GM19463 (cell line): ENCODE results near the gene CCDC158.
"Not testable (repeated sequence)": the region's sequence is repeated elsewhere in the genome, so short reads cannot be mapped to it uniquely, and the experiment has no call there.

Experiments used
- ATAC-seq: cut with Tn5 transposase; IDR thresholded peaks from one replicate; pipeline ENCODE4 v1.9.1; 2021; ENCODE audit warnings: mild to moderate bottlenecking, moderate library complexity; ENCODE audit not compliant: unreplicated experiment

Gene CCDC158

GRCh38 chr4:76312457-76312856 is 108.5 kb downstream of the CCDC158 start:
- no peak for ATAC-seq

DNA sequence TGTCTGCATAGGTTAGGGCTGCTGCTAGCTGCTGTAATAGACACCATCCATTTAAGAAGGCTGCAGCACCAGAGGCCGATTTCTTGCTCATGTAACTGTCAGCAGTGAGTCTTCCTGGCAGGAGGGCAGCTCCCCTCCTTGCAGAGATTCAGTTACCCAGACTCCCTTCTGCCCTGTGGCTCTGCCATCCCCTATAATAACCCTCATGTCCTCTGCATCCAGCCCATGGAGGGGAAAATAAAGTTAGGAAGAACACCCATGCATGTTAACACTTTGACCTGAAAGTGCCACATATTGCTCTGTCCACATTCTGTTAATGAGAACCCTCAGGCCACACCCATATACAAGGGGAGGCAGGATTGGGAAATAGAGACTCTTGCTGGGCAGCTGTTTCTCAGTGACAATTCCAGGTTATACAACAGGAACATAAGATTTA is 109.0 kb downstream of the CCDC158 start:
- no peak for ATAC-seq

- ATAC-seq, result no peak
These were observed 110.3 kb downstream of the CCDC158 start for GRCh38 chr4:76310683-76311082.

DNA sequence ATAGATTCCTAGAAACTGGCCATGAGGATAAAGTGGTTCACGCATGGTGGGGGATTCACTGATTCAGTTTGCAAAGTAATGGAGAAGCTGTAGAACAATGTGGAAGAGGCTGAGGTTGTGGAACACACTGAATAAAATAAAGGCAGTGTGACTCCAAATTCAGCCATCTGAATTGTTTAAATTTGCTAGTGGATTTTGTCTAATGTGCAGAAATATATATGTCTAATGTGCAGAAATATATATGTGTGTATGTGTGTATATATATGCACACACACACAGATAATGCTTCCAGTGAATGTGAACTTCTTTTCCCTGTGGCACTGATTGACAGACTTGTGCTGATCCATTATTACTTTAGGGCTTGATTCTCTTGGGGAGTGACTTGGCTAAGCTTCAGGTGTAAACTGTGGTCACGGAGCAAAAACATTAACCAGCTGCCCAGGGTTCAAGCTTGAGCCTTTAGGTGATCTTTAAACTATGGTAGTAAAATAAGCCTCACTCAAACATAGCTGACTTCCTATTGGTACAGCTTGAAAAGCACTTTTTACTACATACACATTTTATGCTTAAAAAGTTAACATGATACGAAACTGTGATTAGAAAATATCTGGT is 110.9 kb downstream of the CCDC158 start:
- no peak for ATAC-seq

DNA sequence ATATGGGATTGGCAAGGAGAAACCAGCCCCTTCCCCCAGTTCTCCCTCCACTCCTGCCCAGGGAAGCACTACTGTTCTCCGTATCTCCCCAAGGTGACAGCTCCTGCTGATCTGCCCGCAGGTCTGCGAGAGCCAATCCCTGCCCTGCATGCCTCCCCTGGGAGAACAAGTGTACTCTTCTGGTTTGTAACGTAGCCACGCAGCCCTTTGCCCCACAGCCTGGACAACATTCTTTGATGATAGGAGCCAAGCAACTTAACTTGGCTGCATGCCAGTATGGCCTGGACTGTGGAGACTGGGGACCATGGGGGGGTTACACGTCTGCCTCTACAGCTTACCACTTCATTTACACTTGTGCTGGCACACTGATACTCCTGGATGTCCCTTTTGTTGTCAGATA is 112.4 kb downstream of the CCDC158 start:
- ATAC-seq, result no peak

- ATAC-seq, result no peak
These were observed 113.3 kb downstream of the CCDC158 start for GRCh38 chr4:76307660-76308014.

DNA sequence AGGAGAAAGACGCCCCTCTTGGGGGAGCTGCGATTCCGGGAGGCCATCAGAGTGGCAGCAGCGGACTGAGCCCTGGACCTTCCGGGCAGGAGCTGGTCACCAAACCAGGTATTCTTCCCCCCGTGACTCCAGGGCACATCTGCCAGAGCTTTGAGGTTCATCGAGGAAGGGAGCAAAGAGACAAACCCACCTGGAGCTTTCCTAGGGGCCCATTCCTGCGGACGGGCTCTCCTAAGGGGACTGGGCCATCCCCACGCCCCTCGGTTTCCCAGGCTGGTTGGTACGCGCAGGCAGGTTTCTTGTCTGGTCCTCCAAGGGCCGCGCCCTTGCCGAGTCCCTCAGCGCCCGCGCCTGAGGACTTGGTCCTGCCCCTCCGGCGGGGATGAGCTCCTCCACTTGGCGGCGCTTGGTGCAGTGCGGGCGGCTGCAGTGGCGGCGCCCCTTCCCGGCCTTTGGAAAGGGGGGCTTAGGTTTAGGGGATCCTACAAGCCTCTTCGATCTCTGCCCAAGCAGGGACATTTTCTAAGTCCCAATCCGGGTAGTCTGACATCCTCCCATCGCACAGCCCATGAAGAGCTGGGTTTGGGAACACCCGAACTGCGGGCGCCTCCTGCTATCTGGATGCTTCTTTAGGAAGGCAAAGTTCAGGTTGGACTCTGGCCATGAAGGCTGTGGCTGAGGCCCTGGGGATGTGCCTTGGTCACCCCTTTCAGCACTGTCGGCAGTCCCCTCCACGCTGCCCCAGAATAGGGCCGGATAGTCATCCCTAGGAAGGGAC is 113.9 kb downstream of the CCDC158 start:
- no peak for ATAC-seq

- no peak for ATAC-seq
These were observed 114.7 kb downstream of the CCDC158 start, which contains the start of gene STBD1 for GRCh38 chr4:76305971-76306881. Gene STBD1, plus strand, starts transcription at chr4:76306733. Its CDS starts 37 bp downstream, at chr4:76306770.

DNA sequence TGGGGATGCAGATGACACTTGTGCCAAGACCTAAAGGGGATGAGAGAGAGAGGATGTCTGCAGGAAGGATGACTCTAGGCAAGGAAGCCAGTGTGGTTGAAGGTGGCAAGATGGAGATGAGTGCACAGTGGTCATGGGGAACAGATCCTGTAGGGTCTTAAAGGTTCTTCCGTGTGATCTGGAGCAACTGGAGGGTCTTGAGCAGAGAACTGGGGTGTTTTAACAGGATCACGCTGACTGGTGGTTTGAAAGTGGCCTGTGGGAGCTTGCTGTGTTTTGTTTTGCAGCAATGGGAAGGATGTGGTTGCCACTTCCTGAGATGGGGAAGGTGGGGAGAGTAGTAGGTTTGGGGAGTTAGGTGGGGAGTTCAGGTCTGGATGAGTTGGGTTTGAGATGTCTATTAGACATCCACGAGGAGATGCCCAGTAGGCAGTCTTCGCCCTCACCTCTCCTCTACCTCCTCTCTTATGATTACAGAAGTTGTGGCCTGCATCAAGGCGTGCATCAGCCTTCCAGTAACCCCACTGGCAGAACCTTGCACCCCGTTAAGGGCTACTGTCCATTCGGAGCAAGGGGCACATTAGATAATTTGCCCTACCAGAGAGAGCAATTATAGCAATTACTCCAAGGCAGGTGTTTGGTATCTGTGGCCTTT is 115.8 kb downstream of the CCDC158 start:
- ATAC-seq, result no peak

DNA sequence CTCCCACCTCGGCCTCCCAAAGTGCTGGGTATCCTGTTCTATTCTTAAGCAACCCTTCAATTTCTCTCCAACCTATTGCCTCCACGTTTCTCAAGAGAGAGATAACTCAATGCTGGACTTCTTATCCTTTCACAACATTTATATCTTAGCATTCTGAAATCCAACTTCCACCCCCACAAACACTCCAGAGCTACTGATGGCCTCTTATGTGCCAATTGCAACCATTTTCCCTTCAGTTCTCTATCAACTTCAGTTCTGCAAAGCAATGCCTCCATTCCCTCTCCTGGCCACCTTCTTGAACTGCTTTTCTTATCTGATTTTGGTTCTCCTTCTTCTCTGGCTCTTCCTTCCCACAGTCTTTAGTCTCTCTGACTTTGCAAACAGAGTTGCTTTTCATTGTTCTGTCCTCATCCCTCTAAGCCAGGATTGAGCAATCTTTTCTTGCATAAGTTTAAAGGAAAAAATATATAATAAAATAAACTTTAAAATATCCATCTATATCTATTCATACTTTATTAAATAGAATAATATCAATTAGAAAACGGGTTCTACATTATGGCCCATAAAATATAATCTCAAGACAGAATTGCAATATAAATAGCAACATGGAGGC is 118.0 kb downstream of the CCDC158 start:
- no peak for ATAC-seq

DNA sequence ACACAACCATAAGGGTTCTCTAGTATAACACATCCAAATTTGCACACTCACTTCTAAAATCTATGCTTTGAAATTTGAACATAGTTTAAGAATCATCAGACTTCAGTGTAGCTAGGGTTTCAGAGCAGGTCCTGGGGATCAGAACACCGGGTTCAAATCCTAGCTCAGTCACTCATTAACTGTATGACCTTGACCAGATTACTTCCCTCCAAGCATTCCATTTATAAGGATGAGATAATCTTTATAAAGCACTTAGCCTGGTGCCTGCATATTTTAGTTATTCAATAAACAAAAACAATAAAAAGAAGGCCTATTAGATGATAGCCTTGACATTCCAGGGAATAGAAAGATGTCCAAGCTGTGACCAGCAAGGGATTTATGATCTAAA is 119.2 kb downstream of the CCDC158 start:
- no peak for ATAC-seq

DNA sequence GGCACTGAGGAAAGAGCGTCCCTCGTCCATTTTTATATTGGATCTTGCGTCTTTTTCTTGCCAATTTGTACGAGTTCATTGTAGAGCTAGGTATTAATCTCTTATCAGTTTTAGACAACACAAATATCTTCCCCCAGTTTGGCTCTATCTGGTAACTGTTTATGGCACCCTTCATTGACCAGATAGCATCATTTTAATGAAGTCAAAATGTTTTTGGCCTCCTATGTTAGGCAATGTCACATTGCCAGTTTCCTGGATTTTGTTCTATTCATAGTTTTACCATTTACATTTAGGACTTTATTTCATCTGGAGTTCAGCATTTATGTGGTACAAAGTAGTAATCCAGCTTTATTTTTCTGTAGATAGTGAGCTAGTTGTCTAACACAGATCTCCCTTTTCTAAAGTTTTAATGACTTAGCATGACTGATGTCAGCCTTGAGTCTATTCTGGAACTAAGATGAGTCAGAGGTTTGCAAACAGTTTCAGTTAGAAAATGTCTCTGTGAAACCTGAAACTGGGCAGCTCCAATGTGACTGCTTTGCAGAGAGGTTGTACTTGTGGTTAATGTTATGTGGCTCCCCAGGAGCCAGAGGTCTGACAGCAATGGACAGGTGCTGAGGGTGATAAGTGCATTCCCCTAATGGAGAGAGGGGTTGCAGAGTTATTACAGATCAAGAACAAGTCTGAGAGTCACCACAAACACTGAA is 119.7 kb downstream of the CCDC158 start:
- peak; percentile 98 for ATAC-seq

GRCh38 chr4:76300012-76300411 is 120.9 kb downstream of the CCDC158 start:
- no peak for ATAC-seq

GRCh38 chr4:76298227-76298626 is 122.7 kb downstream of the CCDC158 start:
- ATAC-seq, result no peak

DNA sequence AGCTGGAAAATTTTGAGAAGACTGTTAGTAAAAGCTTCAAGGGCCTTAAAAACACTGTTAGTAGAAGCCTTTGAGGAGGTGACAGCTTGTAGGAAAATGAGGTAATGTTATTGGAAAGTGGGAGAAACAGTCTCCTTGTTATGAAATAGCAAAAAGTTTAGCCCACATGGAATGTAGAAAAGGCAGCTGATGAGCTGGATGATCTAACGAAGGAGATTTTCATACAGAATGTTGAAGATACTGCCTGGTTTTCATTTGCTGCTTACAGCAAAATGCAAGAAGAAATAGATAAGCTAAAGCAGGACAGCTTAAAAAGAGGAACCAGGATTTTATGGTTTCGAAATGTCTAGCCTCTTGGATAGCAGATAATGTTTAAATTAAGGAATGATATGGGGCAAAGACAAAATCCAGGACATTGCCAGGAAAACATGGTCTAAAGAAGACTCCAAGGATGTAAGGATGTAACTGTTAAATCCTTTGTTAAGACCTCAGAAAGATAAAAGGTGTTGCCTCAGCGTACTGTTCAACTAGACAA is 124.6 kb downstream of the CCDC158 start:
- ATAC-seq, result no peak

GRCh38 chr4:76293772-76294171 is 127.2 kb downstream of the CCDC158 start:
- no peak for ATAC-seq

DNA sequence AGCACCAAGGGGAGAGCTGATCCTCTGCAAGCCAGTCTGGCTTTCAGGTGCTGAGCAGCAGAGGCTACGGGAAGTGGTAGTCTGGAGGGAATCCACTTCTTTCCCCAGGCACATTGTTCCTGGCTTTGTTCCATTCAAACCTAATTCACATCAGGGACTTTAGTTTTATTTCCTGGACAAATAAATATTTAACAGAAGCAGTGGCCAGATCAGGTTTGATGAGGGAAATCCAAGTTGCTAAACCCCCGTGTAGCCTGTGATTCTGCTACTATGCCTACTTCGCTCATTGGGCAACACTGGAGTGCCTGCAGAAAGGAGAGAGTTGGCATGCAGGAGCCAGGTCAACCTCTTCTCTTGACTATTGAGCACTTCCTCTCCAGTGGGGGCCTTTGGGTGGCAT is 128.2 kb downstream of the CCDC158 start:
- no peak for ATAC-seq

DNA sequence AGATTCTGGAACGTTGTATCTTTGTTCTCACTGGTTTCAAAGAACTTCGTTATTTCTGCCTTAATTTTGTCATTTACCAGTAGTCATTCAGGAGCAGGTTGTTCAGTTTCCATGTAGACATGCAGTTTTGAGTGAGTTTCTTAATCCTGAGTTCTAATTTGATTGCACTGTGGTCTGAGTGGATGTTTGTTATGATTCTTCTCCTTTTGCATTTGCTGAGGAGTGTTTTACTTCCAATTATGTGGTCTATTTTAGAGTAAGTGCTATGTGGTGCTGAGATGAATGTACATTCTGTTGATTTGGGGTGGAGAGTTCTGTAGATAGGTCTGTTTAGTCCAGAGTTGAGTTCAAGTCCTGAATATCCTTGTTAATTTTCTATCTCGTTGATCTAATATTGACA is 133.1 kb downstream of the CCDC158 start:
- ATAC-seq, result not testable (repeated sequence)

- no peak for ATAC-seq
These were observed 137.0 kb downstream of the CCDC158 start for GRCh38 chr4:76283900-76284299.
